Fibroblast of skin of scalp (primary cell): ENCODE measurements around the gene CFAP126. TPM values are rescaled to one million over a fixed set of nuclear protein-coding genes. Genes with fewer than 3 reads are reported as not detected.
"Not testable (repeated sequence)": the region's sequence is repeated elsewhere in the genome, so short reads cannot be mapped to it uniquely, and the experiment has no call there.

Source experiments
- DNase-seq: peaks from one replicate; pipeline ENCODE4 v3.0.0-alpha.2; 2013
- polyA plus RNA-seq, 2 experiments: library from polyadenylated mRNA; unstranded; fragments of 120-200 nt; gene quantifications; one replicate each; pipeline ENCODE4 v1.2.1, GENCODE V29; 2013; ENCODE audit not compliant: insufficient read length in 2 of 2

CFAP126 gene
- polyA plus RNA-seq (2013, experiment 1 of 2; ENCODE audit: insufficient read length), result not detected
- 0.76 TPM for polyA plus RNA-seq (2013, experiment 2 of 2; ENCODE audit: insufficient read length)

GRCh38 chr1:161367684-161368400 is at the start of gene CFAP126:
CFAP126 (minus strand) TSS chr1:161367876; CDS start chr1:161367868, 8 bp downstream.
- peak; percentile 61 for DNase-seq

- not testable (repeated sequence) for DNase-seq
These were observed 45.4 kb upstream of the CFAP126 start for GRCh38 chr1:161413050-161413449.

- DNase-seq, result not testable (repeated sequence)
These were observed 42.9 kb upstream of the CFAP126 start for GRCh38 chr1:161410636-161410970.

- DNase-seq, result not testable (repeated sequence)
These were observed 42.4 kb upstream of the CFAP126 start for GRCh38 chr1:161409848-161410635.

GRCh38 chr1:161408429-161409052 is 40.9 kb upstream of the CFAP126 start:
- DNase-seq, result no peak

- no peak for DNase-seq
These were observed 39.8 kb upstream of the CFAP126 start for GRCh38 chr1:161407451-161407985.

GRCh38 chr1:161406551-161406950 is 38.9 kb upstream of the CFAP126 start:
- not testable (repeated sequence) for DNase-seq

- DNase-seq, result no peak
These were observed 36.4 kb upstream of the CFAP126 start for GRCh38 chr1:161404051-161404597.

GRCh38 chr1:161402446-161402845 is 34.8 kb upstream of the CFAP126 start:
- no peak for DNase-seq

- DNase-seq, result peak; percentile 95
These were observed 31.8 kb upstream of the CFAP126 start for GRCh38 chr1:161399257-161399998.

GRCh38 chr1:161398900-161399256 is 31.2 kb upstream of the CFAP126 start:
- DNase-seq, result no peak

GRCh38 chr1:161397038-161397437 is 29.4 kb upstream of the CFAP126 start:
- not testable (repeated sequence) for DNase-seq

- DNase-seq, result no peak
These were observed 25.5 kb upstream of the CFAP126 start for GRCh38 chr1:161393151-161393550.

GRCh38 chr1:161391611-161392010 is 23.9 kb upstream of the CFAP126 start:
- no peak for DNase-seq

GRCh38 chr1:161391136-161391535 is 23.5 kb upstream of the CFAP126 start:
- not testable (repeated sequence) for DNase-seq

- no peak for DNase-seq
These were observed 22.8 kb upstream of the CFAP126 start for GRCh38 chr1:161390559-161390858.

GRCh38 chr1:161389691-161390558 is 22.2 kb upstream of the CFAP126 start:
- DNase-seq, result peak; percentile 99

- not testable (repeated sequence) for DNase-seq
These were observed 21.5 kb upstream of the CFAP126 start for GRCh38 chr1:161389158-161389557.

- no peak for DNase-seq
These were observed 21.0 kb upstream of the CFAP126 start for GRCh38 chr1:161388639-161389038.

GRCh38 chr1:161382214-161383019 is 14.7 kb upstream of the CFAP126 start:
- DNase-seq, result peak; percentile 61
